GM18507 (cell line): ENCODE data around the gene C1QTNF9.
"Not testable (repeated sequence)": the region's sequence is repeated elsewhere in the genome, so short reads cannot be mapped to it uniquely, and the experiment has no call there.

Source experiments
- DNase-seq: peaks from one replicate; pipeline ENCODE4 v3.0.0; 2011; ENCODE audit warnings: low read depth; ENCODE audit not compliant: insufficient read length; ENCODE audit errors: extremely low spot score
- FAIRE-seq: peaks from 2 replicates; lab custom pipeline; 2011; peaks lifted over from hg19 to GRCh38; lab: Jason Lieb, UNC

The C1QTNF9 gene

DNA sequence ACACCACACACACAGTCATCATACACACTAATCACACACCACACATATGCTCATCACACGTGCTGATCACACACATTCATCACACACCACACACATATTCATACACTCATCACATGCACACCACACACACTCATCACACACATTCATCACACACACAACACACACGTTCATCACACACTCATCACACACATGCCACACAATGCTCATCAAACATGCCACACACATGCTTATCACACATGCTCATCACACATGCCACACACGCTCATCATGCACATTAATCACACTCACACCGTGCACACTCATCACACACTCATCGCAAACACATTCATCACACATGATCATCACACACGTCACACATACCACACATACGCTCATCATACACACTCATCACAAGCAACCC is 47.5 kb downstream of the C1QTNF9 start:
- no peak for DNase-seq
- no peak for FAIRE-seq

DNA sequence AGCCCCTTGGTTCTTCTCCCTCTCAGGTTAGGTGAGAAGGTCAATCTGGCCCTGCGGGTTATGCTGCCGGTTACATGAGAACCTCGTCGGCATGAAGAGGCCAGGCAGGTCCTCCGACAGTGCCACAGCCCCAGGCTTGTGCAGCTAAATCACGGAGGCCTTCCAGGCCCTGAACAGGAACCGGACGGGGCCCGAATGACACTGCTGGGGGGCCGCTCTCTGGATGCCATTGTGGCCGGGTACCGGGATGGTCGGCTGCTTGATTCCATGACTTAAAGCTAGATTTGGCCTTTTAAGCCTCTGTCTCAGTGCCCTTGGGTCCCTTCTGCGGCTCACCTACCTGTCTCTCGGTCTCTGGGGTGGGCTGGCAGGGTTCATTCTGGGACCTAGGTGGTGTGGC is 48.4 kb downstream of the C1QTNF9 start:
- FAIRE-seq (no peak), DNase-seq (no peak)

DNA sequence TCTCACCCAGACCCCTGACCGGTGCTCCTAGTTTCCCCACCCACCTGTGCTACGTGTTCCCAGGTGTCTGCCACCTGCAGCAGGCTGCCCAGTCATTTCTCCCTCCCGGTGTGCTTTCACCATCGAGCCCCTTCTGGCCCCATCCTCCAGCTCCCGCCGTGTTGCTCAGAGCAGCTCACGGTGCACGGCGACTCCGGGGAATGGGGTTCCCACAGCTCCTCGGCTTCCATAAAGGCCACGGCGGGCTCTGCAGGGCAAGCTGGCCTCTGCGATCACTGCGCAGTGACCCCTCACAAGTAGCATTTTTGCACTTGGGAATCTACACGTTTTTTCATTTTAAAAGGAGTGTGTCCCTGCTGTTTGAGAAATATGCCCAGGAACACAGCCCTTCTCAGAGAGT is 49.5 kb downstream of the C1QTNF9 start:
- DNase-seq, FAIRE-seq: not testable (repeated sequence)

DNA sequence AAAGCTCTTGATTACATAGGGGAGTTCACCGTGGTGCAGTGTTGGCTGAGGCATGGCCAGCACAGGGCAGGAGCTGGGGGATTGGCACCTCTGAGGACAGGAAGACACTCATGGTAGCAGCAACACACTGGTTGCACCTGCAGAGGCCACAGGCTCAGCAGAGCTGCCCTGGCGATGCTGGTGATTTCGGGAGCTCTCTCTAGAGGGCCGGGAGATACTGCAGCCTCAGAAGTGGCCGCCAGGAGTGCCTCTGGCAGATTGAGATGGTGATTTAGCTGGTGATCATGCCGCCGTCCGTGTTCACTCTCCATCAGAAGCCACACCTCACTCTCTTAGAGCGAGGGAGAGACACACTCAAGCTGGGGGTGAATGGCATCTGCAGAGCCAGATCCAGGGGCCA is 49.9 kb downstream of the C1QTNF9 start:
- not testable (repeated sequence) for FAIRE-seq, DNase-seq

DNA sequence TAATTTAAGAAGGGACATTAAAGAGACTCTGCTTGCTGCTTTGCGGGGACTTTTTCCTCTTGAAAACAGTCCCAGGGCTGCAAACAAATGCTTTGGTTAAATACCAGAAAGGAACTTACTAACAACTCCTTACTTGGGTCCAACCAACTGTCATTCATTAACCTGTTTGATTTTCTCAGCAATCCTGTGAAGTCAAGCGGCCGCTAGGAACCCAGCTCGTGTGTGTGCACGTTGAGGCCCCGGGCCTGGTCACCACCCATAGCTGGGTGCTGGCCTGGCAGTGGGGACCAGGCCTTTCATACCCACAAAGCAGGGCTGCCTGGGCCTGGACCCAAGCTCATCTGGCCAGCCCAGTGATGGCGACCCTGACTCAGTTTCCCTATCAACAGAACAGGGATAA is 50.7 kb downstream of the C1QTNF9 start:
- DNase-seq (no peak), FAIRE-seq (no peak)

DNA sequence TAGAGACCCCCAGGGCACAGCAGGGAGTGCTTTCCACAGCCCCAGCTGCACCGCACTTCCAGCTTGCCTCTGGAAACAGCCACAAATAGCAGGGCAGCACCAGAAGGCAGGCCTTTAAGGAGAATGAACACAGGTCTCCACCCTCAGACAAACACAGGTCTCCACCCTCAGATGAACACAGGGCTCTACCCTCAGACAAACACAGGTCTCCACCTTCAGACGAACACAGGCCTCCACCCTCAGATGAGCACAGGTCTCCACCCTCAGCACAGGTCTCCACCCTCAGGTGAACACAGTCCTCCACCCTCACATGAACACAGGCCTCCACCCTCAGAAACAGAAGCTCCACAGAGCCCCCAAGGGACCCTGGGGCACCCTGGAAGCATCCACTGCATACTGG is 51.7 kb downstream of the C1QTNF9 start:
- FAIRE-seq = no peak
- no peak for DNase-seq

DNA sequence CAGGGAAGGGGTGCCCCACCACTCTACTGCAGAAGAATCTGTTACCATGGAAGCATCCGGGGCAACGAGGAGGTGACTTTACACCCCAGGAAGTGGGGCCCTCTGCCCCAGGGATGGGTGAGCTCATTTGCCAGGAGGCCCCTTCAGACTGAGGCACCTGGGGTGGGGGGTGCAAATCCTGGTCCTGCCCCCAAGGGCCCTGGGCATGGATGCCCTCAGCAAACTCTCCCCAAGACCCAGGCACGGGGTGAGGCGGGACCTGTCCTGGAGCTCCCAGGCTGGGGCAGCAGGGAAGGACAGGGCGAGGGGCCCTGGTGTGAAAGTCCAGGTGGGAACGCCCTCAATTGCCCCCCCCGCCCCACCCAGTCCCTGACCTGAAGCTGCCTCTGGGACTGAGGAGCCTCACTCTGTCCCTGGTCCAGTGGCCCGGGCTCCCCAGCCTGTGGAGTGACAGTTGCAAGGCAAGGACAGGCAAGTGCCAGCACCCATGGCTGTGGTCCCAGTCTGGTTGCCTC is 52.5 kb downstream of the C1QTNF9 start:
- no peak for FAIRE-seq

DNA sequence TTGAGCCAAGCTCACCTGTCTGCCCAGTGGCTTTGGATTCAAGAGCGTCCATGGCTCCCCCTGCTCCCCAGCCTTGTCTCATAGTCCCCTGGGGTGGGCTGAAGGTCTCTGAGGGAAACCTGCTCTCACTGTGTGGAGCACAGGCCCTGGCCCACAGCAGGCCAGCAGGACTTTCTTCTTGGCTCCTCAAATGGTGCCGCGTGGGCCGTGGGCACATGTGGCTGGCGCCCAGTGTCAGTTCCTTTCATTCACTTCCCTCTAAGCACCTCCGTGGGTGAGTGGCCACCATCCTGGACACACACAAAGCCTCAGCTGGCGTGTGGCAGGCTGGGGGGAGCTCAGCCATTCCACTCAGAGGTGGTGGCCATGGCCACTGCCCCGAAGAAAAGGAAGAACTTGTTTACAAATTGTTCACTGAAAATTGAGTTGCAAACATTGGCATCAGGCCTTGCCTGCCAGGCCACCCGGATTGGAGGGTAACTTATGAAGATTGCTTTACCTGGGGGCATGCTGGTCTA is 53.1 kb downstream of the C1QTNF9 start:
- FAIRE-seq = no peak
- no peak for DNase-seq

More for the DNA sequence above, 52.5 kb downstream of the C1QTNF9 start:
- DNase-seq = no peak

DNA sequence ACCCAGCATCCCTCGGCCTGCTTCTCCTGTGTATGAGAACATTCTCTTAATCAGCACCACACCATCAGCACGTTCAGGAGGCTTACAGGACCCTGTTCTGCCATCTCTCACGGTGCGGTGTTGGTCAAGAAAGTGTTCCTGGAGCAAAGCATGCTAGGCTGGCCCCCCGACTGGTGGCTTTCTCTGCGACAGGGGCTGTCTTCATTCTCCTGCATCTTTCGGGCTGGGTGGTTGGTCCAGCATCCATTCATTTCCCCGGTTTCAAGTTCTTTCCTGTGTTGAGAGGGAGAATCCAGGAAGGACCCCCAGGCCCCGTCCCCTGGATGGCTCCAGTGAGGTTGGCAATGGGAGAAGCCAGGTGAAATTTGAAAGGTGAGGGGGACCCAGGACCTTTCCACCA is 55.8 kb downstream of the C1QTNF9 start:
- DNase-seq = no peak
- FAIRE-seq = no peak

DNA sequence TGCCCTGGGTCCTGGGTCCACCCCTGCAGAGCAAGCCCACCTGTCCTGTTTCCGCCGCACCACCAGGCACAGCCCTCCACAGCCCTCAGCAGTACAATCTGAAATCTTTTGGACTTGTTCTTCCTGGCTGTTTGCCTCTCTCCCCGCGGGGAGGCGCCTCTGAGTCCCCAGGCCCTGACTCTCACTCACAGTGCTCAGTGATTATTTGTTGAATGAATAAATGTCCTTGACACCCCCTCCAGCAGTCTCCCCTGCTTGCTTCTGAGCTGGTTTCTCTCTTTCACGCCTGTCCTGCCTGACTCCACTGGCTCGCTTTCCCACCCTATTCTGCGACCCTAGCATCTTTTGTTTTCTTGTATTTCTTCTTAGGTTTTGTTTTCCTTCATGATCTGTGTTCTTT is 56.9 kb downstream of the C1QTNF9 start:
- not testable (repeated sequence) for FAIRE-seq, DNase-seq

DNA sequence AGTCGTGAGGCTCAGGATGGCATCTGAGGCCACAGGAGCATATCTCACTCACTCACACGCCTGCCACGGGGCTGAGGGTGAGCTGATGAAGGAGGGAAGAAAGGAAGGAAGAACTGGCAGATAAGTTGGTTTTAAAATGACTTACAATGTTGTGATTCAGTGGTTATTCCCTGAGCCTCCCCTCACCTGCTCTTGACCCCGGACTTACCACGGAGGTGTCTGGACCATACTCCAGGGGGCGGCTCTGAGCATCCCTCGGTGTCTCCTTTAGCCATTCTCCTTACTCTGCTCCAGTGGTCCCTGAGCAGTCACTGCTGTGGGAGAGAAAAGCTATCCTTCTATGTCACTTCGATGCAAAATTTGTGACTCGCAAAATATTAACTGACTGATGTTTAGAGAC is 61.9 kb downstream of the C1QTNF9 start:
- not testable (repeated sequence) for DNase-seq, FAIRE-seq
